Stimulated activated CD8-positive, alpha-beta memory T cell treated with anti-CD3 and anti-CD28 coated beads, Interleukin-15, amount 100 ng/mL, for 1 hour (primary cell): ENCODE measurements around the gene RGMA.

Source experiments
- DNase-seq: peaks from one replicate; pipeline ENCODE4 v3.0.0-alpha.2; 2020; ENCODE audit warnings: low read depth

RGMA gene, protein sequence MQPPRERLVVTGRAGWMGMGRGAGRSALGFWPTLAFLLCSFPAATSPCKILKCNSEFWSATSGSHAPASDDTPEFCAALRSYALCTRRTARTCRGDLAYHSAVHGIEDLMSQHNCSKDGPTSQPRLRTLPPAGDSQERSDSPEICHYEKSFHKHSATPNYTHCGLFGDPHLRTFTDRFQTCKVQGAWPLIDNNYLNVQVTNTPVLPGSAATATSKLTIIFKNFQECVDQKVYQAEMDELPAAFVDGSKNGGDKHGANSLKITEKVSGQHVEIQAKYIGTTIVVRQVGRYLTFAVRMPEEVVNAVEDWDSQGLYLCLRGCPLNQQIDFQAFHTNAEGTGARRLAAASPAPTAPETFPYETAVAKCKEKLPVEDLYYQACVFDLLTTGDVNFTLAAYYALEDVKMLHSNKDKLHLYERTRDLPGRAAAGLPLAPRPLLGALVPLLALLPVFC

GRCh38 chr15:93088981-93089726, at the start of gene RGMA:
TSS of gene RGMA (minus strand) at chr15:93089211. CDS start at chr15:93088932, 279 bp downstream.
- no peak for DNase-seq

GRCh38 chr15:93136606-93137005, 47.6 kb upstream of the RGMA start:
- DNase-seq, result no peak

DNA sequence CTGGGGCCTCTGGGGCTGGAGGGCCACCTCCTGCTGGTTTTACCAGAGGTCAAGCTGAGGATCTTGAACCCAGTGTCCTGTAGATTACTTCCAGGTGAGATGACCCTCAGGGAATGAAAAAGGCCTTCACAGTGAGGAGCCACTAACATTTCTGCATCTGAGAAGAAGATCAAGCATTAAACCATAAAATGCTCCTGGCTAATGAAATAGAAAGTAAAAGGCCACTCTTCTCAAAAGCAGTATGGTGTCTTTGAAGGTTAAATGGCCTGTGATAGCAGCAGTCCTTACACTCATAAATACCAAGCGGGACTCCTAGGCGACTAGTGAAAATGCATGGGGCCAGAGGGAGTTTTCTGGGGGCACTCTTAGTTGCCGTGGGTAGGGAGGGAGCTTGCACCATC, 47.0 kb upstream of the RGMA start:
- DNase-seq, result no peak

DNA sequence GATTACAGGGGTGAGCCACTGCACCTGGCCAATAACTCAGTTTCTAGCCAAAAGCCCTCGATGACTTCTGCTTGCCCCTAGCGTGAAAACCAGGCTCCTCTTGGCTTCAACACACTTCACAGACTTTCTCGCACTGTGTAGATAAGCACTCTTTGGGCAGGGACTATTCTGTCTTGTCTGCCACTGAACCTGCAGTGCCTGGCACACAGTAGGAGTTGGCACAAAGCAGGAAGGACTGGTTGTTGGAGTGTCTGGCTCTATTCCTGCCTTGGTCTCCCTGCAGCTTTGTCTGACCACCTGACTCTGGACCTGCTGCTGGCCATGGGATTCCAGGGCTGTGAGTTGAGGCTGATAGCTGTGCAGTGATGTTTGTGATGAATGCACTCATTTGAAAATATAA, 46.4 kb upstream of the RGMA start:
- DNase-seq, result no peak

DNA sequence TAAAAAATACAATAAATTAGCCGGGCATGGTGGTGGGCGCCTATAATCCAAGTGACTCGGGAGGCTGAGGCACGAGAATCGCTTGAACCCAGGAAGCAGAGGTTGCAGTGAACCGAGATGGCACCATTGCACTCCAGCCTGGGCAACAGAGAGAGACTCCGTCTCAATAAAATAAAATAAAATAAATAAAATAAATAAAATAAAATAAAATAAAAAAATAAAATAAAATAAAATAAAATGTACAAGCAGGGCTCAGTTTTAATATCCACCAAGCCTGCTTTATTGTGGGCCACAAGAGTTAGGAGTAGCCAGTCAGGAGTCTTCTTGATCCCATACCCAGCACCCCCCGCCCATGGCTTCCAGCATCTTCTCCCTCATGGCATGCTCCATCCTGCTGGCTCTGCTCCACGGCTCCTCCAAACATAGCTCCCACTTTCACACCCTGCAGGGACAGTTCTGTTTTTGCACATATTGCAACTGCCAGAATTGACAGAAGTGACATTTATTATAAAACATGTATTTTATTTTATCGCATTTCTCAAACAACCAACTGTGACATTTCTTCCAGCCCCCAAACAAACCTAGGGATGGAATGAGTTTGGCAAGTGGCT, 42.6 kb upstream of the RGMA start:
- no peak for DNase-seq

GRCh38 chr15:93129702-93130488, 40.9 kb upstream of the RGMA start:
- DNase-seq, result no peak

GRCh38 chr15:93127286-93127685, 38.3 kb upstream of the RGMA start:
- no peak for DNase-seq

GRCh38 chr15:93126599-93126998, 37.6 kb upstream of the RGMA start:
- no peak for DNase-seq

- no peak for DNase-seq
Measured at GRCh38 chr15:93126148-93126547, 37.1 kb upstream of the RGMA start.

DNA sequence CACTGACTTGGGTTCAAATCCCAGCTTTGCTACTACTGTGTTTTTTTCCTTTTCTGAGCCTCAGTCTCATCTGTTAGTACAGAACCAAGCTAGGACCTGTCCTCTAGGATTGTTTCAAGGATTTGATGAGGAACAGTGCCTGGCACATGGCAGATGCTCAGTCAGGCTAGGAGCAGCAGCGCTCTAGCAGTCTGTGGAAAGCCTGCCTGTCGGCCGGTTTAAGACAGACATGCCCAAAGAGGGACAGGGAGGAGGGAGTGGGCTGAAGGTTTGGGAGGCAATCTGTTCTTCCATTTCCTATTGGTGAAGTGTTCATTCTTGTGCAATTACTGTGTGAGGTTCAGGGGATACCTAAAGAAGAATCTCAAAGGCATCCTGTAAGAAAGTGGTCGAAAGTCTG, 35.1 kb upstream of the RGMA start:
- DNase-seq, result no peak

DNA sequence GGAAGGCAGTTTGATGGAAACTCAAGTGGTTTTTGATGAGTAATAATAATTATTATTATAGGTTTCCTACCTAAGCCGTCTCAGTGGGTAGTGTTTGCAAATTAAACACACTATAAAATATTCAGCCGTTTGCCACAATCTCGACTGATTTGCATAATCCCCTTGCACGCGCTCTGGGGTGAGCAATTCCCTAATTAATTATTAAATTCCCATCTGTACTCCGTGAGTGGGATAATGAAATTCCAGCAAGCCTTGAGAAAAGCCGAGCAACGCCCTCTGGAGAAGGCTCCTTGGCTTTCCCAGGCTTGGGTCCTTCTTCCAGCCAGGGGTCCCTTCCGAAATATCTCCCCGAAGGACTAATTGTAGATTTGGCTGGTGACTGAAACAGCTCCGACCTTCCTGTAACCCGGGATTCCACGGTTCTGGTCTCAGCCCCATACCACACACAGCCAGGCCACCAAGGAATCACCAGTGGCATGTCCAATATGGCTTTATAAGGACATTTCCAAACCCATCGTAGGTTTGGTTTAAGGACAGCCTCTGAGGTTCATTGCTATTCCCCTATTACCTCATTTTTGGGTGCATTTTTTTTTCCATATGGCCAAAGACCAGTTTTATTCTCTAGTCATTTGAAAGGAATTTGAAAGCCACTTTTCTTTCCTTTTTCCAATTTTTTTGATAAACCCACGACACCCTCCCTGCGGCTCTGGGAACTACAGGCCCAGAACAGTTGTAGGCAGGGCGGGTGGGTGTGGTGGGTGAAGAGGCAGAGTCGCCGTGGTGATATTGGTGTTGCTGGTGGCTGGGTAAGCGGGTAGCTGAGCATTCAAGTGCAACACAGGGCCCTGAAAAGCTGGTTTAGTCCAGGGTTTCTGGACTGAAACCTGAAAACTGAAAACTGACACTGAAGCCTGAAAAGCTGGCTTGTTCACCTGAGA, 33.2 kb upstream of the RGMA start:
- DNase-seq, result no peak

DNA sequence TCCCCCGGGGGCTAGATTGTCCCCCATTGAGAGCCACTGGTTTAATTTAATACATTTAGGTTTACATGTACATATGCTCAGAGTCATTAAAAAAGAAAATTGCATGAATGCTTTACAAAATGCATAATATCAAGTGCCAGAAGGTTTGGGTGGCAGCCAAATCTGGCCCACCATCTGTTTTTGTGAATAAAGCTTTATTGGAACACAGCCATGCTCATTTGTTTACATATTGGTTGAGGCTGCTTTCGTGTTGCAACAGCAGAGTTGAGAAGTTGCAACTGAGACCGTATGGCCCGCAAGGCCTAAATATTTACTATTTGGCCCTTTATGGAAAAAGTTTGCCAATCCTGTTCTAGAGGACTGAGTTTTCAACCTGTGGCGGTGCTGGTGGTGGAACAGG, 32.1 kb upstream of the RGMA start:
- no peak for DNase-seq

GRCh38 chr15:93118904-93119303, 29.9 kb upstream of the RGMA start:
- no peak for DNase-seq

GRCh38 chr15:93111451-93111850, 22.4 kb upstream of the RGMA start:
- DNase-seq, result no peak

- DNase-seq, result no peak
Measured at GRCh38 chr15:93110502-93111040, 21.6 kb upstream of the RGMA start.

DNA sequence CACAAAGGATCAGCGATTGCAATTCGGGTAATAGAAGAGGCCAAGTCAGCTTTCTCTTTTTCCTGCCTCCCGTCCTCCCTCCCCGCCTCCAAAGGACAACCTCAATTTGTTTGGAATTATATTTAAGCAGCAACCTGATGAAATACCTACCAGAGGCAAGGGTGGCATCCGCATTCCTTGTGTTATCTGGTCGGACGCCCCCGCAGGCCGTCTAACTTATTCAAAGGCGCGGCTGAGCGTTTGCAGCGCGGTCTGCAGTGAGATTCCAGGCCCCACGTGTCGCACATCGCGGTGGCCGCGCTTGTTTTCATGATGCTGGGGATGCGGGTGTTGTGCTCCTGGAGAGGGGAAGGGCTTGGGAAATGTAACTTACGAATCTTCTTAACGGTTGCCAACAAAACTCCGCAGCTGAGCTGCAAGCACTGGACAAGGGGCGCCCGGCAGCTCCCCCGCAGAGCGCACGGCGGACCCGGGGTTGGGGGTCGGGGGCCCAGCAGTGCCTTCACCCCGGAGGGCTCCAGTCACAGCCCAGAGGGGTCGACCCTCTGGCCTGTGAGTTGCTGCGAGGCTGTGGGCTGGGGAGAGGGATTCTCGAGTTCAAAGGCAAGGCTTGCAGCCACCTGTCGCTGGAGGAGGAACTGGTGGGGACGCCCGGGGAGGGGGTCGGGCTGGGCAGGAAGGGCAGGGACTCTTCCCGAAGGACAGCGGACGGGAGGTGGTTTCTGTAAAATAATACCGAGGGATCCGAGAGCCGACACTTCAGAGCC, 20.5 kb upstream of the RGMA start:
- DNase-seq, result no peak

DNA sequence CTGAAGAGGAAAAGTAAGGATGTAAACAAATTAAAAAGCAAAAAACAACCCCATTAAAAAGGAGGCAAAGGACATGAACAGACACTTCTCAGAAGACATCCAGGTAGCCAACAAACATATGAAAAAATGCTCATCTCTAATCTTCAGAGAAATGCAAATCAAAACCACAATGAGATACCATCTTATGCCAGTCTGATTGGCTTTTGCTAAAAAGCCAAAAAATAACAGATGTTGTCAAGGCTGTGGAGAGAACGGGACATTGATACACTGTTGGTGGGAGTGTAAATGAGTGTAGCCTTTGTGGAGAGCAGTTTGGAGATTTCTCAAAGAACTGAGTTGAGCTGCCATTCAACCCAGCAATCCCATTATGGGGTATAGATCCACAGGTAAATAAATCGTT, 18.6 kb upstream of the RGMA start:
- DNase-seq, result no peak

GRCh38 chr15:93105485-93105884, 16.5 kb upstream of the RGMA start:
- DNase-seq, result no peak

DNA sequence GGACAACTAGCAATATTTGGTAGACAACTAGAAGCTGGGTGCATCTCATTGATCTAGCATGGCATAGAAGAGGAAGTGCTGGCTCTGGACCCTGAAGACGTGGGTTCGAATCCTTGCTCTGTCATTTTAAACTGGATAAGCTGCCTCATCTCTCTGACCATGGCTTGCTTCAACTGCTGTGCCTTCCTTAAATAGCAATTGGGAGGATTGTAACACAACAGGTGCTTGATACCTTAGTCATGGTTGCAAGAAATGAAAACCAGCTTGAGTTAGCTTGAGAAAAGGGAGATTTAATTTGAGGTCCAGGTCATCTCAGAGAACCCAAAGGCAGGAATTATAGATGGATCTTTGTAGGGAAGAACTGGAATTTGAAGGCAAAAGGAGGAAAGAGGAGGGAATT, 14.8 kb upstream of the RGMA start:
- no peak for DNase-seq

DNA sequence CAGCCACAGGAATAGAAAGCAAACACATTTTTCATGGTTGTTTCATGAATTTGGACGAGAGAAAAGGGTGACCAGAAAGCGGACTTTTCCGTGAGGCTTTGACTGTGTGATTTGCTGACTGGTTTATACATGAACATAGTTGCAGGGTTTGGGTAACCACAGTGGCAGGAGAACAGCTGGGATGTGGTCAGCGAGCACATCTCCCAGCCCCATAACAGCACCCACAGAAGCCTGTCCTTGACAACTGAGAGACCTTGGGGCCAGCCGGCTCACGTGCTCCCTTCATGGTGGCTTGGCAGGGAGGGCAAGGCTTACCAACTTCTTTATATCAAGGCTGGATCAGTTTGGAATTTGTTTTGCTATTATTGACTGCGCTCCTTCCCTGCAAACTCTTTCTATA, 13.2 kb upstream of the RGMA start:
- DNase-seq, result no peak
